HG02981 (cell line): ENCODE data around the gene TFRC.
"Not testable (repeated sequence)": the region's sequence is repeated elsewhere in the genome, so short reads cannot be mapped to it uniquely, and the experiment has no call there.

Experiments used
- ATAC-seq: cut with Tn5 transposase; IDR thresholded peaks from one replicate; pipeline ENCODE4 v1.9.1; 2021; ENCODE audit warnings: mild to moderate bottlenecking, moderate library complexity; ENCODE audit not compliant: unreplicated experiment

TFRC gene

DNA sequence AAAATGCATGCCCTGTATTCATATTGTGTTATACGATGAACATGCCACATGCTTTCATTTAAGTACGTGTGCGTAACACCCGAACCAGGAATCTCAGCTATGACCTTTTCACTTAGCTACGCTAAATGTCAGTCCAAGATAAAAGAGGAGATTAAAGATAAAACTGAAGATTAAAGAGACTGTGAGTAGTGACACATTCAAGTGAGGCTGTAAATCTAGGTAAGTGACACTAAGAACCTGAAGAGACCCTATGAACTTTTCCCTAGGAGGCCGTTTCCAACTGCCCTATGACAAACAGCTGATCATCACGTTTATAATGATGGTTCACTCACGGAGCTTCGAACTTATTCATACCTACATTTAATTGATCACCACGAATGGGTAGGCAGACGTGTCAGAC lies 32.2 kb downstream of the TFRC start:
- no peak for ATAC-seq

- ATAC-seq: no peak
These were observed 32.8 kb downstream of the TFRC start for GRCh38 chr3:196048922-196049598.

DNA sequence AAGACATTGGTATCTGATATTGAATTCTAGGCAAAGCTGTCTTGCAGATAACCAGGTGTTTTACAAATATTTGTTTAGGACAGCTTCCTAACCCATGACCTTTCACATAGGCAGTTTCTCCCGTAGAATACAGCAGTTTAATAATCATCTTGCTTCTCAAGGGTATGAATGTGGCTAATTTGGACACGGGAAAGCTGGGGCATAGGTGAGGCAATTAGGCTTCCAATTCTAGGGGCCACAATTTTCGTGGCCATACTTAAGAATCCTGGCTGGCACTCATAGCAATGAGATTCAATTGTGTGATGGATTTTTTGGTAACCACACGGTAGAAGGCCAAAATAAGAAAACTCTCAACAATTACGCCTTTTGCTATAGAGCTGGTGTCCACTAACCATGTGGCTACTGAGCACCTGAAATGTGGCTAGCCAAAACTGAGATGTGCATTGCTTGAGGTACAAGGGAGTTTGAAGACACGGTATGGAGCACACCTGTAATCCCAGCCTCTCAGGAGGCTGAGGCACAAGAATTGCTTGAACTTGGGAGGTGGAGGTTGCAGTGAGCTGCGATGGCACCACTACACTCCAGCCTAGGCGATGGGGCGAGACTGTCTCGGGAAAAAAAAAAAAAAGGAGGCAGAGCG lies 34.4 kb downstream of the TFRC start:
- ATAC-seq: no peak

GRCh38 chr3:196044513-196044912 lies 37.4 kb downstream of the TFRC start:
- no peak for ATAC-seq

- no peak for ATAC-seq
These were observed 39.2 kb downstream of the TFRC start for GRCh38 chr3:196042673-196043072.

GRCh38 chr3:196039359-196039758 lies 42.5 kb downstream of the TFRC start:
- ATAC-seq: no peak

GRCh38 chr3:196026059-196026458 lies 55.8 kb downstream of the TFRC start:
- not testable (repeated sequence) for ATAC-seq

- no peak for ATAC-seq
These were observed 56.9 kb downstream of the TFRC start for GRCh38 chr3:196024968-196025367.

GRCh38 chr3:196023947-196024346 lies 57.9 kb downstream of the TFRC start:
- no peak for ATAC-seq

GRCh38 chr3:196022499-196022878 lies 59.4 kb downstream of the TFRC start:
- not testable (repeated sequence) for ATAC-seq

GRCh38 chr3:196020373-196020772 lies 61.5 kb downstream of the TFRC start:
- ATAC-seq: no peak

DNA sequence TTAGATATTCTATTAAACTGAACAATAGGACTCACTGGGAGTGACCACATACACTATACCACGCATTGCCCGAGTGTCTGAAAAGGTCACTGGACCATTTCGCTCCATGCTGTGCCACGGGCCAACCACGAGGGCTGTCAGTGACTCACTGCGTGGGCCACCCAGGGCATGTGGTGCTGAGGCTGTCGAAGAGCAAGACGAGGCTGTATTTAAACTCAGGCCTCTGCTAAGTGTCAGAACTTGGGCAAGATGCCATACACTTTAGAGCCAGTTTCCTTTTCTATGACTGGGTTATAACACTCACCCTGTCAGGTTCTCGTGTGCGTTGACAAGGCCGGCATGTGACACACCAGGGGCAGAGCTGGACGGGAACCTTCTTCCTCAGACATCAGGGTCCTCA lies 62.3 kb downstream of the TFRC start:
- ATAC-seq: not testable (repeated sequence)

DNA sequence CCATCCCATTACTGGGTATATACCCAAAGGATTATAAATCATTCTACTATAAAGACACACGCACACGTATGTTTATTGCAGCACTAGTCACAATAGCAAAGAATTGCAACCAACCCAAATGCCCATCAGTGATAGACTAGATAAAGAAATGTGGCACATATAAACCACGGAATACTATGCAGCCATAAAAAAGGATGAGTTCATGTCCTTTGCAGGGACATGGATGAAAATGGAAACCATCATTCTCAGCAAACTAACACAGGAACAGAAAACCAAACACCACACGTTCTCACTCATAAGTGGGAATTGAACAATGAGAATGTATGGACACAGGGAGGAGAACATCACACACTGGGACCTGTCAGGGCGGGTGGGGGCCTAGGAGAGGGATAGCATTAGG lies 63.7 kb downstream of the TFRC start:
- not testable (repeated sequence) for ATAC-seq

DNA sequence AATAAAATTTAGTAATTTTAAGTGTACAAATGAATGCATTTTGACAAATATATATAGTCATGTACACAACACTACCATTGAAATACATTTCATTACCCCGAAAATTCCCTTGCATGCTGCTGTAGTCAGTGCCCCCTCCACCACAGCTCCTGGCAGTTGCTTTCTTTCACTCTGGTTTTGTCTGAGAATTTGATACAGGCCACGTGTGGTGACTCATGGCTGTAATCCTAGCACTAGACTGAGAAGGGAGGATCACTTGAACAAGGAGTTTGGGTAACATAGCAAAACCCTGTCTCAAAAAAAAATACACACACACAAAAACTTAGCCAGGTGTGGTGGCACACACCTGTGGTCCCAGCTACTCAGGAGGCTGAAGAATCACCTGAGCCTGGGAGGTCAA lies 65.4 kb downstream of the TFRC start:
- ATAC-seq: no peak

GRCh38 chr3:196016059-196016458 lies 65.8 kb downstream of the TFRC start:
- no peak for ATAC-seq

DNA sequence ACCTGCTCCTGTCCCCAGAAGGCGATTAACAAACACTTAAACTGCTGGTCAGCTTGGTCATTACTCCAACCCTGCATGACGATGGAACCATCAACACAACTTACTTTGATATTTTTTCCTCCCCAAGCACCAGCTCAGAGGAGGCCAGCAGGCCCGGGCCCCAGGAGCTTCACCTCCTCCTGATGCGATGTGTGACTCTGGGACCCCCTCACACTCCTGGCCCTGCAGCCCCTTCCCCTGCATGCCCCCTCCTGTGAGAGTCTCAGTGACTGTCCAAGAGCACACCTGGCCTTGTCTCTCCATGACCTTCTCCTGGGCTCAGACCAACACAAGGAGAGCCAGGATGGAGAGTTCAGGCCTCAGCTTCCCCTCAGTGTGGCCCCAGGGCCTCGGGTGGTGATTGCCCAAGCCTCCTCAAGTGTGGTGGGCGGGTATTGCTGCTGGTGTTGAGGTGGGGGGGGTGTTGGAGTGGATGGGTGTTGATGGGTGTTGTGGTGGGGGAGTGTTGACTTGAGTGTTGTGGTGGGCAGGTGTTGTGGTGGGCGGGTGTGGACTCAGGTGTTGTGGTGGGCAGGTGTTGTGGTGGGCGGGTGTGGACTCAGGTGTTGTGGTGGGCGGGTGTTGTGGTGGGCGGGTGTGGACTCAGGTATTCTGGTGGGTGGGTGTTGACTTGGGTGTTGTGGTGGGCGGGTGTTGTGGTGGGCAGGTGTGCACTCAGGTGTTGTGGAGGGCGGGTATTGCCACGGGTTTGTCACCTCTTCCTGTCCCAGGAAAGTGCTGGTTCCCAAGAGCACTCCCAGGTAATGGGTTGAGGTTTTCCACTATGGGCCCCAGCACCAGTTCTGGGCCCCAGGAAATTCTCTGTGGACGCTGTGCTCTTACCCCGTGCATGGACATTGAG lies 68.1 kb downstream of the TFRC start:
- no peak for ATAC-seq

GRCh38 chr3:196012941-196013476 lies 68.9 kb downstream of the TFRC start:
- no peak for ATAC-seq

- no peak for ATAC-seq
These were observed 69.4 kb downstream of the TFRC start for GRCh38 chr3:196012481-196012880.

DNA sequence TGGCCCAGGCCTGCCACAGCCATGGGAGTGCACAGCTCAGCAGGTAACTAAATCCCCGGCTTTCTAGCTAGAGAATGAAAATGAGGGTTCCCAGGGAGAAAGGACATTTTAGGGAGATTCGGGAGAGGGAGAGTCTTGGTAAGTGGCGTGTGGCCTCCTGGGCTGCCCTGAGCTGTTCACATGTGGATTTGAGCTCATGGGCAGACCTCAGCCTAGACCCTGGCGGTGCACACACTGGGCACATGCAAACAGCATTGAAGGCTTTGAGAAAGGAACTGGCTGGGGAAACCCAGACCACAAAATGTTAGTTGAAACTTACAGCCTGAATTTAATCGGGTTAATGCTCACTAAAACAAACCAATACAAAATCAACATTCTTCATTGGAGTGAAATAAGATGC lies 72.4 kb downstream of the TFRC start:
- ATAC-seq: no peak

DNA sequence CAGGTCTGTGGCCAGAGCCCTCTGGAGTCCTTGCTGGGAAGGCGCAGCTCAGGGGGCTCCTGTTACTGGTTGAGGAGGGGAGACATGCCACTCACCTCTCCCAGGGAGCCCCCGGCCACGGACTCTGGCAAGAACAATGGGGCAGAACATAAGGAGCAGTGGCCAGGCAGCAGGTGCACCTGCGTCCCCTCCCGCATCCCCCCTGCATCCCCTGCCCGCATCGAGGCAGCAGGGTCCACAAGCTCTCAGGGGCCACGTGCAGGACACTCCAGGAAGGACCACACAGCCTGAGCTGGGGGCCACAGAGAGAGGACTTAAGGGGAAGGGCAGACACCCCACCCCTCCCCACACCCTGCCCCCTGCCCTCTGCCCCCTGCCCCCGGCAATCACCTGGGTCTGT lies 73.0 kb downstream of the TFRC start:
- no peak for ATAC-seq

DNA sequence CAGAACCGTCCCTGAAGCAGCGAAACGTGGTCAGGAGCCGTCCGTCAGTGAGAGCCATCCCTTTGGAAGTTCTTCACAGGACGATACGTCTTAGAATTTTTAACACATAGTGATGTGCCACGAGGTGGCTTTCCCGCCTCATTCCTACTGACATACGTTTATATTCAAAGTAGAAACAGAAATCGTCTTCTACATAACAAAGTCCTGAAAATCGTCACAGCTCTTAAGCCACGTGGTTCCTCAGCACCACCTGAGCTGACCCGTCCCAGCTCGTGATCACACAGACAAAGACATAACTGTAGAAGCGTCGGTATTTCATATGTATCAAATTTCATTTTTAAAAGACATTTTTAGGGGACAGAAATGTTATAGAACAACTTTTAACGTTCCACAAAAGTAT lies 73.5 kb downstream of the TFRC start:
- no peak for ATAC-seq
